HAP-1 (cell line): Measurements from ENCODE around the gene GTF3C1.

Experiments used
- DNase-seq, 2 experiments: peaks; one replicate each; pipeline ENCODE4 v3.0.0-alpha.2; 2016 to 2020; ENCODE audit warnings: low spot score in 2 of 2
- H3K27me3 ChIP-seq: fragments of 250-450 bp; sonication (Bioruptor Pico); 2 replicates; pipeline ENCODE4 v1.5.1; 2020; ENCODE audit warnings: low read depth, mild to moderate bottlenecking, moderate library complexity
- H3K36me3 ChIP-seq: fragments of 250-450 bp; sonication (Bioruptor Pico); replicated peaks from 2 replicates; pipeline ENCODE4 v1.5.1; 2020; ENCODE audit warnings: mild to moderate bottlenecking
- H3K4me1 ChIP-seq: fragments of 250-450 bp; sonication (Bioruptor Pico); 2 replicates; pipeline ENCODE4 v1.5.1; 2020; ENCODE audit warnings: mild to moderate bottlenecking
- H3K4me3 ChIP-seq: fragments of 250-450 bp; sonication (Bioruptor Pico); 2 replicates; pipeline ENCODE4 v1.5.1; 2020; ENCODE audit warnings: mild to moderate bottlenecking, moderate library complexity
- H3K9me3 ChIP-seq: fragments of 250-450 bp; sonication (Bioruptor Pico); 2 replicates; pipeline ENCODE4 v1.5.1; 2020; ENCODE audit warnings: mild to moderate bottlenecking, moderate library complexity
- in situ Hi-C: fragments of 300-500 bp; cut with MboI; formaldehyde crosslinking; loops from 3 replicates; pipeline ENCODE4 v1.14.3; 2020; ENCODE audit warnings: low sequenced_read_pairs, inconsistent platforms, mixed read lengths

The GTF3C1 gene

GRCh38 chr16:27483088-27483437 lies 66.7 kb downstream of the GTF3C1 start:
- H3K4me3 ChIP-seq, result no peak overlapping the region
- DNase-seq, result no peak
- H3K27me3 ChIP-seq, result no peaks in the 10 kb centered on the region
- in situ Hi-C loops, result loop anchor here (25.0 kb wide), 1 partner anchor 654 kb away; no protein-coding TSS in a partner anchor
- no peaks in the 10 kb centered on the region for H3K9me3 ChIP-seq
- H3K36me3 ChIP-seq, result peaks cover 93% of the 10 kb centered on the region
- no peaks in the 10 kb centered on the region for H3K4me1 ChIP-seq

GRCh38 chr16:27482397-27483087 lies 67.2 kb downstream of the GTF3C1 start:
- Histone ChIP-seq H3K4me3 (no peak overlapping the region), H3K36me3 (peaks cover 93% of the 10 kb centered on the region), H3K9me3 (no peaks in the 10 kb centered on the region), H3K4me1 (no peaks in the 10 kb centered on the region), H3K27me3 (no peaks in the 10 kb centered on the region)
- DNase-seq, result no peak
- in situ Hi-C loops, result loop anchor here (25.0 kb wide), 1 partner anchor 655 kb away; no protein-coding TSS in a partner anchor

- Histone ChIP-seq H3K36me3 (peaks cover 88% of the 10 kb centered on the region), H3K4me1 (no peaks in the 10 kb centered on the region)
- in situ Hi-C loops, result loop anchor here (25.0 kb wide), 1 partner anchor 656 kb away; no protein-coding TSS in a partner anchor
Measured at GRCh38 chr16:27481282-27481934, 68.3 kb downstream of the GTF3C1 start.

GRCh38 chr16:27480761-27481160 lies 69.0 kb downstream of the GTF3C1 start:
- no peaks in the 10 kb centered on the region for H3K9me3 ChIP-seq
- H3K4me1 ChIP-seq, result no peaks in the 10 kb centered on the region
- in situ Hi-C loops, result loop anchor here (25.0 kb wide), 1 partner anchor 657 kb away; no protein-coding TSS in a partner anchor
- no peaks in the 10 kb centered on the region for H3K27me3 ChIP-seq
- H3K4me3 ChIP-seq, result no peak overlapping the region
- DNase-seq, result no peak
- H3K36me3 ChIP-seq, result peaks cover 89% of the 10 kb centered on the region

More at GRCh38 chr16:27481282-27481934, 68.3 kb downstream of the GTF3C1 start:
- Histone ChIP-seq H3K9me3 (no peaks in the 10 kb centered on the region), H3K4me3 (no peak overlapping the region), H3K27me3 (no peaks in the 10 kb centered on the region)
- no peak for DNase-seq

- in situ Hi-C loops, result loop anchor here (10.0 to 25.0 kb wide), 2 partner anchors 69 to 661 kb away; partner anchors contain the start of gene GTF3C1
- Histone ChIP-seq H3K4me3 (no peak overlapping the region), H3K27me3 (no peaks in the 10 kb centered on the region), H3K4me1 (no peaks in the 10 kb centered on the region), H3K9me3 (no peaks in the 10 kb centered on the region), H3K36me3 (peaks cover 74% of the 10 kb centered on the region)
- DNase-seq, result no peak
Measured at GRCh38 chr16:27476240-27476639, 73.5 kb downstream of the GTF3C1 start.

GRCh38 chr16:27475561-27475960 lies 74.2 kb downstream of the GTF3C1 start:
- Histone ChIP-seq H3K27me3 (no peaks in the 10 kb centered on the region), H3K4me3 (no peak overlapping the region), H3K36me3 (peaks cover 74% of the 10 kb centered on the region), H3K9me3 (no peaks in the 10 kb centered on the region), H3K4me1 (no peaks in the 10 kb centered on the region)
- DNase-seq, result no peak
- in situ Hi-C loops, result loop anchor here (10.0 to 25.0 kb wide), 2 partner anchors 69 to 662 kb away; partner anchors contain the start of gene GTF3C1

GRCh38 chr16:27474921-27475320 lies 74.8 kb downstream of the GTF3C1 start:
- no peaks in the 10 kb centered on the region for H3K4me1 ChIP-seq
- peaks cover 75% of the 10 kb centered on the region for H3K36me3 ChIP-seq
- DNase-seq, result no peak
- H3K9me3 ChIP-seq, result no peaks in the 10 kb centered on the region
- in situ Hi-C loops, result loop anchor here (10.0 to 25.0 kb wide), 3 partner anchors 70 to 662 kb away; partner anchors contain the start of gene GTF3C1
- no peak overlapping the region for H3K4me3 ChIP-seq
- no peaks in the 10 kb centered on the region for H3K27me3 ChIP-seq

GRCh38 chr16:27474041-27474440 lies 75.7 kb downstream of the GTF3C1 start:
- Histone ChIP-seq H3K9me3 (no peaks in the 10 kb centered on the region), H3K27me3 (no peaks in the 10 kb centered on the region), H3K36me3 (peaks cover 76% of the 10 kb centered on the region), H3K4me3 (no peak overlapping the region), H3K4me1 (no peaks in the 10 kb centered on the region)
- in situ Hi-C loops, result loop anchor here (10.0 to 25.0 kb wide), 2 partner anchors 71 to 237 kb away; partner anchors contain the start of gene GTF3C1
- no peak for DNase-seq

GRCh38 chr16:27473101-27473900 lies 76.4 kb downstream of the GTF3C1 start:
- no peak for DNase-seq
- Histone ChIP-seq H3K4me3 (no peak overlapping the region), H3K27me3 (no peaks in the 10 kb centered on the region), H3K9me3 (no peaks in the 10 kb centered on the region), H3K36me3 (peaks cover 77% of the 10 kb centered on the region), H3K4me1 (no peaks in the 10 kb centered on the region)
- in situ Hi-C loops, result loop anchor here (10.0 to 25.0 kb wide), 2 partner anchors 72 to 236 kb away; partner anchors contain the start of gene GTF3C1

GRCh38 chr16:27472091-27473020 lies 77.4 kb downstream of the GTF3C1 start:
- H3K4me3 ChIP-seq, result no peak overlapping the region
- no peaks in the 10 kb centered on the region for H3K9me3 ChIP-seq
- peaks cover 77% of the 10 kb centered on the region for H3K36me3 ChIP-seq
- H3K4me1 ChIP-seq, result no peaks in the 10 kb centered on the region
- in situ Hi-C loops, result loop anchor here (10.0 to 25.0 kb wide), 2 partner anchors 72 to 235 kb away; partner anchors contain the start of gene GTF3C1
- H3K27me3 ChIP-seq, result no peaks in the 10 kb centered on the region
- DNase-seq, result no peak

- Histone ChIP-seq H3K4me3 (no peak overlapping the region), H3K9me3 (no peaks in the 10 kb centered on the region), H3K4me1 (no peaks in the 10 kb centered on the region), H3K36me3 (peaks cover 83% of the 10 kb centered on the region), H3K27me3 (no peaks in the 10 kb centered on the region)
- no peak for DNase-seq
- in situ Hi-C loops, result loop anchor here (10.0 to 25.0 kb wide), 2 partner anchors 73 to 234 kb away; partner anchors contain the start of gene GTF3C1
Measured at GRCh38 chr16:27471661-27472060, 78.1 kb downstream of the GTF3C1 start.

- H3K27me3 ChIP-seq, result no peaks in the 10 kb centered on the region
- in situ Hi-C loops, result loop anchor here (10.0 to 25.0 kb wide), 2 partner anchors 74 to 233 kb away; partner anchors contain the start of gene GTF3C1
- H3K9me3 ChIP-seq, result no peaks in the 10 kb centered on the region
- no peak for DNase-seq
- no peaks in the 10 kb centered on the region for H3K4me1 ChIP-seq
- H3K4me3 ChIP-seq, result no peak overlapping the region
- H3K36me3 ChIP-seq, result peaks cover 83% of the 10 kb centered on the region
Measured at GRCh38 chr16:27470567-27471431, 78.9 kb downstream of the GTF3C1 start.
